GM18505 (cell line): ENCODE data around the gene DNTT.
A peak's percentile ranks its signal among the peaks of the same experiment; 100 is the strongest.

Experiments used
- ATAC-seq: cut with Tn5 transposase; IDR thresholded peaks from one replicate; pipeline ENCODE4 v1.9.1; 2021; ENCODE audit not compliant: unreplicated experiment
- POLR2A ChIP-seq: IDR thresholded peaks from 4 replicates; pipeline ENCODE4 v1.6.1; 2011; ENCODE audit warnings: borderline replicate concordance; ENCODE audit not compliant: insufficient read depth, insufficient read length; ENCODE audit errors: extremely low read depth

The DNTT gene

DNA sequence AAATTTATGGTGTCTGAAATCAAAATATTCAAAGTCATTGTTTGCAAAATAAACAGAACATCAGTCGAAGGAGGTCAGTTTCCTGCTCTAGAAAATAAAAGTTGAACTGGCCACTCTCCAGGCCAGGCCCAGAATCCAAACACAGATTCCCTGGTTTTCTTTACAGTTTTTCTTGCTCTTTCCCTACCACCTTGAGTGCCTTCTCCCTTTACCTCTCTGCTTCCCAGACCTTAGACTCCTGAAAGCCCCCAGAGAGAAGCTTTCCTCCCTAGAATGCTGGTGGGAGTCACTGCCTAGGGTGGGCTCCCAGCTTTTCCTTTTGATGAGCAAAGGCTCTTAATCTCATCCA, 6.1 kb downstream of the DNTT start:
- no peak for TF ChIP-seq POLR2A
- ATAC-seq, result no peak

DNA sequence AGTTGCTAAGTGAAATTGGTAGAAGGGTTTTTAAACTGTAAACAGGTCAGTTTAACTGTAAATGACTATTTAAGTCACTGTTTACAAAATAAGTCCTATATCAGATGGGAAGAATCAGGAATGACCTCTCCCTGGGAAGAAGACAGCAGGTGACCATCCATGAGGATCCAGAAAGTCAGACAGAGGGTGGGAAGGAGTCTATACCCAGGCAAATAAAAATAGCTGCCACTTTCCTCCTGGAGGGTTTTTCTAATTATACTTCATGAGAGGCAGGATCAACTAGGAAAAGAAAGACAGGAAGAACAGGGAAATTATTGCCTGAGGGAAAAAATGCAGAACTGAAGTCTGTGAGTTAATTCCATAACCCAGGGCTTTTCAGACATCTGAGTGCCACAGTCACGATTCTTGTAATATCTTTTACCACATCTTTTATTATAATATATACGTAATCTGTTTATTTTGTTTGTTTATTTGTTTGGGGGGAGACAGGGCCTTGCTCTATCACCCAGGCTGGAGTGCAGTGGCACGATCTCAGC, 7.0 kb downstream of the DNTT start:
- no peak for TF ChIP-seq POLR2A
- ATAC-seq, result no peak

DNA sequence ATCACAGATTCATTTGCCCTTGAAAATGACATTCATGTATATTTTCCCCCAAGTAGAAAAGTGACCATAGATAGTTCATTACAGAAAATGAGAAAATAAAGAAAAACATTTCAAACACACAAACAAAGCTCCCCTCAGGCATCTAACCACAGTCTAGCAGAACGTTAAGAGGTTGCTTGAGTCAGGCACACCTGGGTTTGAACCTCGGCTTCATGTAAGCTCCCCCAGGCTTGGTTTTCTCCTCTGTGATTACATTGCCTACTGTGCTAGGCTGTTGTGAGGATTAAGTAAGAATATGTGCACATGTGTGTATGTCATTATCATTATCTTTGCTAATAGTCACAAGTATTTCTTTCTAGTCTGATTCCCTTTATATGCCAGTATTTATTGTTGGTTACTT, 9.1 kb downstream of the DNTT start:
- no peak for TF ChIP-seq POLR2A
- no peak for ATAC-seq

DNA sequence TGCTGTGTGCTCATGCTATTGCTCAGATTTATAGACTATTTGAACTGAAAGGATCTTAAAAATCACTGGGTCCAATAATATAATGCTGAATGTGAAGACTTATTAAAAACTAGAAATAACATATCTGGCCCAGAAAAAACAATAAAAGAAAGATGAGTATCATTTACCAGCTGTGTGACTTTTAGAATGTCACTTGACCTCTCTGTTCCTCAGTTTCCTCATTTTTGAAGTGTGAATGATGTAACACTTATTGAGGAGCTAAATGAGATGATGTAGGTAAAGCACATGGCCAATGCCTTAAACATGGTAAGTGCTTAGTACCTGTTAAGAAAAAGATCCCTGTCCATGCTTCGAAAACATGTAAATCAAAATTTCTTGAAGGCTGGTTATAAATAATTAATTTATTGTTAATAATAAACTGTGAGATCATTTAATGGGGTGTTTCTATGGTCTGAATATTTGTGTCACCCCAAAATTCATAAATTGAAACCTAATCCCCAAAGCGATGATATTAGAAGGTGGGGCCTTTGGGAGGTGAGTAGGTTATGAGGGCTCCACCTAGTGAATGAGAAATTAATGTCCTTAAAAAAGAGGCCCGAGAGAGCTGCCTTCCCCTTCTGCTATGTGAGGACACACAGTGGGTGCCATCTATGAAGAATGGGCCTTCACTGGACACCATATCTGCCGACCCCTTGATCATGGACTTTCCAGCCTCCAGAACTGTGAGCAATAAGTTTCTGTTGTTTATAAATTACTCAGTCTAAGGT, 13.0 kb downstream of the DNTT start:
- TF ChIP-seq POLR2A, result no peak
- ATAC-seq, result no peak

DNA sequence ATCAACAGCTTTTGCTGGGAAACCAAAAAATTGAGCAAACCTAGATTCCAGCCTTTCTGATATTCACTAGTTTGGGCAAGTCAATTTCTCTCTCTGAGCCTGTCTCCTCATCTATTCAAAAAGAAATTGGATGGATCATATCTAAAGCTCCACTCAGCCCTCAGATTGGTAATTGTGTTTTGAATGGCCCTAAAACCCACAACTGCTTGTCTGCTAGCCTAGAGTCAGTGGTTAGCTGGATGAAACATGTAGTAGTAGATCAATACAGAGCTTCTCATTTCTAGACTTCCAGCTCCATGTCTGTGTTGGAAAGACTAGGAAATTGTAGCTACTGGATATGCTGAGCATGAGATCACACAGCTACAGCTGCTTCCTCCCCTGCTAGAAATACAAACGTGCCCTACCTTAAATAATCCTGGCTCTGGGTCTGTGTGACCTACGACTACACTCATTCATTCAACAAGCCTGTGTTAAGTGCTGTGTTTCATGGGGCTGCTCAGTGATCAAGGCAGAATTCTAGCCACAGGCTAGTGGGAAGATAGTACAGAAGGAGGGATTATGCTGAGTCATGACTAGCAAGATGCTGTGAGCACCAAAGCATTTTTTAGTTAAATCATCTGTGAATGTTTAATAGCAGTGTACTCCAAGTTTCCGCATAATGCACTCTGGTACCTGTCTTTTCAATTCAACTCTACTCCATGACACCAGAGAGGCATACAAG, 15.7 kb downstream of the DNTT start:
- ATAC-seq, result no peak
- no peak for TF ChIP-seq POLR2A

DNA sequence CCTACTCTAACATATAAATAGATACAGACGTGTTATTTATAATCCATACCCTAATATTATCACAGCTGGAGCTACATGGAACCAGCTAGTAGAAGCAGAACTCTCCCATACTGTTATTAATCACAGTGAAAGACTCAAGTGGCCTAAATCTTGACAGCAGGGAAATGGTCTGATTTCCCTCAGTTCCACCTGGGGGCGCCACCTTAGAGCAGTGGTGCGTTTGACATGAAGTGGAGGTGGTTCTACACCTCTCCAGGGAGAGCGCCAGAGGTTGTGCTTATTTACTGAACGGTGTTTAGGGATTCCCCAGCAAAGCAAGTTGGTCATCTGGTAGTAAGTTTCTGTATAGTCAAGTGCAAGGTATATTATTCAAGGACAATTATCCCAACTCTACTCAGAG, 17.6 kb downstream of the DNTT start:
- ATAC-seq, result no peak
- TF ChIP-seq POLR2A, result no peak

DNA sequence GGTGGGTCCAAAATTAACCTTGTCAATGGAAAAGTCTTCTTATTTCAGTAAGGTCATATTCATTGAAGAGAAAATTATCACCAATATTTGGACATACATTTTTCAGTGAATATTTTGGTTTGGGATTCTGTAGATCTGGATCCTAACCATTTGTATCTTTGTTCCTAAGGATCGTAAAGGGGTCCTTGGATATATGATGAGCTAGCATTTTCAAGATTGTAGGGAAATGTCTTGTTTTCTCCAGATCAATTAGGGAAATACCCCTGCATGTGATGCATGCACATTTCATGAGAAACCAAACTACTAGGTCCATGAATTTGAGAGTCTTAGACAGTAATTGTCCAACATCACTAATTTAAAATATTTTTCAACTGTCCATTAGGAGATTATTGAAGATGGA, 18.0 kb downstream of the DNTT start:
- TF ChIP-seq POLR2A, result no peak
- no peak for ATAC-seq

DNA sequence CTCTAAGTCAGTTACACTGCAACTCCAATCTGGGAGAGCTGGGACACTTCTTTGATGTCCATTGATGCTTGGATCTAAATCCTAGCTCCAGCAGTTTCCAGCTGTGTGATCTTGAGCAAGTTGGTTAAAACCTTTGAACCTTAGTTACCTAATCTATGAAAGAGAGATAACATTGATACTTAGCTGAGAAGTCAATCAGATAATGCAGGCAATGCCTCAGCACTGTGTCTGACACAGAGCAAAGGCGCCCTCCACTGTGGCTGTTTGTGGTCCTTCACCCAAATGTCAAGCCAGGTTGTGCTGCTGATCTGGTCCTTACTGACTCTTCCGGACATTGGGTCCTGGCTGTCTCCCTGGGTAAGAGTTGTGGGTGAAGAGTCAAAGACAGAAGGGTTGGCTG, 20.2 kb downstream of the DNTT start:
- TF ChIP-seq POLR2A, result no peak
- no peak for ATAC-seq

DNA sequence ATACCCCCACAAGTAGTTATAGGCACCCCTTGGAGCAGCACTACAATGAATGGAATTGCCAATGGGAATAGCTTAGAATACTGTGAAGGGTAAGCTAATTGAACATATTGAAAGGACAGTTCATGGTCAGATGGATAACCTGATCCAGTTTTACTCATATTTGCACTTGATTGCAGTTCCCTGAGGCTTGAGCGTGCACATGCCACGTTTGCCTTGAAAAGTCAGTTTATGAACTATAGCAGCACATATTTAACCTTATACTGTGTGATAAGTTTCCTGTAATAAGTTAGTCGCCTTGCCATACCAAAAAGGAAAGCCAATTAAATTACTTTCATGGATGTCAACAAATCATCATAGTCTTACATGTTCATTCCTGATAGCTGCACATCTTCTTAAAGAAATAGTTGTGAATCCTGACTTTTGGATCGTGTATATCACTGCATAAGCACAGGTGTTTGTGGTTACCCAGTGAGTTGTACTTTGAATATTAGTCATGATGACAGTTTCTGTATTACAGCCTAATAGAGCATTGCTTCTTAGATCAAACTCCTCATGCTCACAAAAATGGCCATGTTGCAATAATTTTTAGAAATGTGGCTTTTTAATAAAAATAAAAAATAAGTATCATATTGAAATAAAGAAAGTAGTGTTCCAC, 21.6 kb downstream of the DNTT start:
- TF ChIP-seq POLR2A, result no peak
- peak; percentile 92 for ATAC-seq

DNA sequence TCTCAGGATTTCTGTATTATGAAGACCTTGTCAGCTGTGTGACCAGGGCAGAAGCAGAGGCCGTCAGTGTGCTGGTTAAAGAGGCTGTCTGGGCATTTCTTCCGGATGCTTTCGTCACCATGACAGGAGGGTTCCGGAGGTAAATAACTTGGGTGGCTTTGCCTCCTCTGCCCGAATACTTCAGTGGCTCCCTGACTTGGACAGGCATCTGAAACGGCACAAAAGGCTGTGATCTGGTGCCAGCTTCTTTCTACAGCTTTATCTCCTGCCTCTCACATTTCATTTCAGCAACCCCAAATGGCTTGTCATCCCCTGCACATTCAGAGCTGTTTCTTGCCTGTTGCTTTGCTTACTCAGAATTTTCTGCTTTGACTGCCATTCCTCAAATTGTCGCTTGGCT, 23.2 kb downstream of the DNTT start:
- TF ChIP-seq POLR2A, result no peak
- ATAC-seq, result no peak

DNA sequence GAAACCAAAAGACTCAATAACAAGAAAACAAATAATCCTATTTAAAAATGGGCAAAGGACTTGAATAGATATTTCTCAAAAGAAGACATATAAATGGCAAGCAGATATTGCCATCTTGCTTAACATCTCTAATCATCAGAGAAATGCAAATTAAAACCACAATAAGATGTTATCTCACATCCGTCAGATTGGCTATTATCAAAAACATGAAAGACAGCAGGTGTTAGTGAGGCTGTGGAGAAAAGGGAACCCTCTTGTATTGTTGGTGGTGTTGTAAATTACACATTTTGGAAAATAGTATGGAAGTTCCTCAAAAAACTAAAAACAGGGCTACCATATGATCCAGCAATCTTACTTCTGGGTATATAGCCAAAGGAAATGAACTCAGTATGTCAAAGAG, 28.9 kb downstream of the DNTT start:
- ATAC-seq, result no peak
- no peak for TF ChIP-seq POLR2A

DNA sequence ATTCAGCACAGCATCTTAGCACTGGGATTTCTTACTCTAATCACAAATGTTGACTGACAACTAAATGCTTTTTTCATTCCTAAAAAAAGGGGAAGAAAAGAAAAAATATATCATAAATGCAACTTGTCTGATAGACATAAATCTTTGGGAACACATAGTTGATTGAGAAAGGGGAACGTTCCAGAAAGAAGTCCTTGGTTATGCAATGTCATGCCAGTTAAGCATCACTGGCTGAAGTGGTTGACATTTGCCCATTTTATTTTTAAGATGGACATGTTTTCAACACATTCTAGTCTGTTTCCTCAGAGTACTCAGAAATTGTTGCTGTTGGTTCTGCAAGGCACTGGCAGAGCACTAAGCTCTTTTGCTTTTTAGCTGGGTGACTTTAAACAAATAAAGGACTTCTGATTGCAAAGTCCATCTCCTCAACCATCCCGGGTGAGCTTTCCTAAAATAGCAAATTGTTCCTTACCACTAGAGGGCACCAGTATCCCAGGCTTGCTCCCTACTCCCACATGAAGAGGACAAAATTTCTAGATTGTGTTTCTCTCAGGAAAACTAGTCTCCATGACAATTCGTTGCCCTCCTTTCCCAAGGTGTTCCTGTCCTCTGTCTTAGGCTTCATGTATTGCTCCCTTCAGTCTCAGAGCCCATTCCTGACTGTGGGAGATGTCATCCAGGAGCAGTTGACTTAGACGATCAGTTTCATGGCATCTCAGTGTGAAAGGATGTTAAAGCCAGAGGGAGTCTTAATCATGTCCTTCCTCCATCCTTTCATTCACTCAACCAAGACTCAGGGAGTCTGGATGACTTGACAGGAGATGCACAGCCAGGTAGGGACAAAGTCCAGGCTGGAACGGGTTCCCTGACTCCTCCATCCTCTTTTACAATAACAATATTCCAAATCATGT, 30.6 kb downstream of the DNTT start:
- TF ChIP-seq POLR2A, result no peak
- ATAC-seq, result no peak

DNA sequence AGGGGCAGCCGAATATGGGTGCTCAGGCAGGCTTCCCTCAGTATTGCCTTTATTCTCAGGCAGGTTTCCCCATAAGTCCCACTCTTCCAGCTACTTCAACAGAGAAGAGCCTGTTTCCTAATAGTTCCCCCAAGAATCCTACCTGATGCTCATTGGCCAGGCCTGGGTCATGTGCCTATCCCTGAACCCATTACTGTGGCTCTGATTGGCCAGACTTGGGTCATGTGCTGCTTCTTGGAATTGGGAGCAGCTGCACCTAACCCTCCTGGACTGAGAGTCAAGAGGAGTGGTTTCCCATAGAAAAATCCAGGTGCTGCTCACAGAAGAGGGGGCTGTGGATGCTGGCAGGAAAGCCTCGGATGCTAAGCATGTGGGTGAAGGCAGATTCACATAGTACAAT, 32.9 kb downstream of the DNTT start:
- ATAC-seq, result no peak
- no peak for TF ChIP-seq POLR2A

DNA sequence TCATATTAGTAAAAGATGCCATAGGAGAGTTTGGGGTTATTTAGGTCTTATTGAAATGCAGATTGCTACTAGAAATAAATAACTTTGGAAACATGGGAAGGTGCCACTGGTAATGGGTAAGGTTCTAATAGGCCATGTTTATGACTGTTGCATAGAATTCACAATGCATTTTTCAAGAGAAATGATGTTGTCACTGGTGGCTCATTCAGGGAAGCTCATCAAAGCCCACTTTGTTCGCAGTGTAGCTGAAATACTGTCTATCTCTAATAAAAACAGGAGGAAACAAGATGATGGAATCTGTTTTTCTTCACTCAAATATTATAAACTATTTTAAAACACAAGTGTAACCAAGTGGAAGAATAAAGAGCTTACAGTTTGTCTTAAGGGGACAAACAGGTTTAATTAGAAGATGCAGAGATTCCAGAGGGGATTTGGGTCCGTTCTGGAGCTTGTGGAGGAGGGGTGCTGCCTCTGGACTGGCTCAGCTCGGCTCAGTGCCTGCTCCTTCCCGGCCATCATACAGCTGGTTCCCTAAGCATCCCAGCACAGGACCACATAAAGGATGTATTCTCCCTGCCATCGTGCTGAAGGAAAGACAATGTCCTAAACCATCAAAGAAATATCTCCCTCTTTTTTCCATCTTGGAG, 34.2 kb downstream of the DNTT start:
- no peak for TF ChIP-seq POLR2A
- no peak for ATAC-seq
